Endothelial cell of umbilical vein (primary cell): ENCODE data around the gene GFPT1. TPM values are rescaled to one million over a fixed set of nuclear protein-coding genes. Genes with fewer than 3 reads are reported as not detected.

ENCODE experiments used
- BruUV-seq: library from RNA; stranded (reverse); fragments of 400-500 nt; replicated peaks from 2 replicates; lab custom pipeline; 2021; lab: Mats Ljungman, UMichigan
- CTCF ChIA-PET: fragments of 300-600, 350-600 bp; sonication (Branson Sonifier 250); formaldehyde crosslinking; loops from one replicate; lab custom pipeline; 2021; ENCODE audit warnings: antibody characterized with exemption, inconsistent platforms; lab: Charles Lee
- POLR2A ChIA-PET: fragments of 300-600, 350-600 bp; sonication (Branson Sonifier 250); formaldehyde crosslinking; loops from one replicate; lab custom pipeline; 2021; ENCODE audit warnings: antibody characterized with exemption, inconsistent platforms; lab: Charles Lee
- DNase-seq: peaks from one replicate; pipeline ENCODE4 v3.0.0-alpha.2; 2011; ENCODE audit warnings: low read depth, low spot score
- FAIRE-seq: peaks from 2 replicates; lab custom pipeline; 2011; peaks lifted over from hg19 to GRCh38; lab: Jason Lieb, UNC
- H2AFZ ChIP-seq: 2 replicates; pipeline ENCODE4 v1.6.0; 2012; ENCODE audit warnings: low read depth, low read length, control low read depth, inconsistent platforms
- H3K27ac ChIP-seq: 2 replicates; pipeline ENCODE4 v1.5.1; 2011; ENCODE audit warnings: low read depth, mild to moderate bottlenecking, control low read depth, low read length, moderate library complexity; ENCODE audit not compliant: insufficient read depth
- H3K27me3 ChIP-seq, 2 experiments: 2 replicates each; pipeline versions ENCODE4 v1.6.0 to v1.6.1; 2011; ENCODE audit warnings: low read length in 2 of 2, mixed read lengths in 1 of 2; ENCODE audit not compliant: control insufficient read depth in 2 of 2, insufficient read depth in 2 of 2
- H3K36me3 ChIP-seq, 2 experiments: 2 replicates in 1 of 2; 3 replicates in 1 of 2; pipeline ENCODE4 v1.5.1; 2011; ENCODE audit warnings: low read length in 2 of 2, mild to moderate bottlenecking in 1 of 2, moderate library complexity in 1 of 2; ENCODE audit not compliant: control insufficient read depth in 2 of 2, insufficient read depth in 2 of 2; ENCODE audit errors: extremely low read depth in 1 of 2
- H3K4me1 ChIP-seq: 3 replicates; pipeline ENCODE4 v1.5.1; 2011; ENCODE audit warnings: mild to moderate bottlenecking, low read length; ENCODE audit not compliant: control insufficient read depth, insufficient read depth; ENCODE audit errors: extremely low read depth
- H3K4me2 ChIP-seq: 2 replicates; pipeline ENCODE4 v1.6.1; 2011; ENCODE audit warnings: low read length, control low read depth, mixed read lengths; ENCODE audit not compliant: insufficient read depth
- H3K4me3 ChIP-seq, 3 experiments: fragments of 200-600 bp in 1 of 3; sonication (generic), shearing (Covaris generic) in 1 of 3; replicated peaks in 1 of 3; 2 replicates each; pipeline ENCODE4 v1.5.1; 2011 to 2016; ENCODE audit warnings: control low read depth in 3 of 3, low read length in 3 of 3, mild to moderate bottlenecking in 2 of 3, inconsistent platforms in 1 of 3, low read depth in 1 of 3, moderate library complexity in 1 of 3; ENCODE audit not compliant: insufficient read depth in 1 of 3
- H3K79me2 ChIP-seq: 2 replicates; pipeline ENCODE4 v1.6.0; 2012; ENCODE audit warnings: low read length, inconsistent platforms; ENCODE audit not compliant: control insufficient read depth, insufficient read depth
- H3K9ac ChIP-seq: replicated peaks from 2 replicates; pipeline ENCODE3; 2011; ENCODE audit warnings: low read length, control low read depth; ENCODE audit not compliant: insufficient read depth; ENCODE audit errors: extremely low read depth
- H3K9me1 ChIP-seq: replicated peaks from 3 replicates; pipeline ENCODE4 v1.6.0; 2011; ENCODE audit warnings: mild to moderate bottlenecking, low read length; ENCODE audit not compliant: control insufficient read depth, insufficient read depth; ENCODE audit errors: extremely low read depth
- H3K9me3 ChIP-seq: replicated peaks from 2 replicates; pipeline ENCODE4 v1.5.1; 2012; ENCODE audit warnings: low read length, inconsistent platforms; ENCODE audit not compliant: control insufficient read depth, insufficient read depth
- H4K20me1 ChIP-seq: replicated peaks from 2 replicates; pipeline ENCODE3; 2011; ENCODE audit warnings: mild to moderate bottlenecking, low read length; ENCODE audit not compliant: control insufficient read depth, insufficient read depth; ENCODE audit errors: extremely low read depth
- EZH2 ChIP-seq: IDR thresholded peaks from 2 replicates; pipeline ENCODE4 v1.6.1; 2012; ENCODE audit warnings: borderline replicate concordance, low read depth, mild to moderate bottlenecking, moderate library complexity, low read length, inconsistent platforms; ENCODE audit not compliant: severe bottlenecking
- FOS ChIP-seq: IDR thresholded peaks from 2 replicates; pipeline ENCODE4 v1.6.1; 2011; ENCODE audit warnings: mild to moderate bottlenecking, low read length, moderate library complexity, borderline replicate concordance; ENCODE audit not compliant: insufficient read depth
- GATA2 ChIP-seq: IDR thresholded peaks from 2 replicates; pipeline ENCODE4 v1.7.0; 2011; ENCODE audit warnings: low read depth, mild to moderate bottlenecking, moderate library complexity, mixed read lengths, low read length; ENCODE audit not compliant: insufficient read length, insufficient read depth
- MYC ChIP-seq: IDR thresholded peaks from one replicate; pipeline ENCODE4 v1.6.1; 2011; ENCODE audit warnings: mild to moderate bottlenecking, low read depth, low read length
- POLR2A ChIP-seq: IDR thresholded peaks from 2 replicates; pipeline ENCODE4 v1.6.1; 2012; ENCODE audit warnings: low read depth, mild to moderate bottlenecking, control low read depth, low read length
- POLR2AphosphoS5 ChIP-seq: IDR thresholded peaks from 2 replicates; pipeline ENCODE4 v1.6.1; 2012; ENCODE audit warnings: low read depth, mild to moderate bottlenecking, control low read depth, low read length, moderate library complexity; ENCODE audit not compliant: insufficient read depth
- dilution Hi-C: fragments of 300-500 bp; cut with MboI; formaldehyde crosslinking; loops from one replicate; pipeline ENCODE4 v1.15.0; 2019; ENCODE audit warnings: low sequenced_read_pairs; ENCODE audit not compliant: extremely low pct_ligation_motif_present
- intact Hi-C: fragments of 100-400 bp; cut with micrococcal nuclease; formaldehyde crosslinking; loops from one replicate; pipeline ENCODE4 v1.10.0; 2022
- polyA plus RNA-seq, 4 experiments: library from polyadenylated mRNA; depleted of rRNA in 3 of 4; stranded (reverse) in 3 of 4; unstranded in 1 of 4; fragments of >200 nt; gene quantifications; 2 replicates each; pipeline versions ENCODE4 v1.2.1 to v1.2.3, GENCODE V29; 2011 to 2012; ENCODE audit warnings: missing spikeins in 1 of 4
- total RNA-seq: library from RNA; stranded (reverse); gene quantifications from 2 replicates; pipeline ENCODE4 v1.2.3, GENCODE V29; 2021
- TF ChIP-seq, protein P1 (sequence below): IDR thresholded peaks from 2 replicates; pipeline ENCODE4 v1.6.1; 2011; ENCODE audit not compliant: insufficient read depth, insufficient read length

GFPT1 gene
- total and polyA plus RNA-seq, 2 donors (not counting 3 experiments of a cell fraction or from before 2014, with no cell fraction given) = 8.8 to 38.7 TPM

DNA sequence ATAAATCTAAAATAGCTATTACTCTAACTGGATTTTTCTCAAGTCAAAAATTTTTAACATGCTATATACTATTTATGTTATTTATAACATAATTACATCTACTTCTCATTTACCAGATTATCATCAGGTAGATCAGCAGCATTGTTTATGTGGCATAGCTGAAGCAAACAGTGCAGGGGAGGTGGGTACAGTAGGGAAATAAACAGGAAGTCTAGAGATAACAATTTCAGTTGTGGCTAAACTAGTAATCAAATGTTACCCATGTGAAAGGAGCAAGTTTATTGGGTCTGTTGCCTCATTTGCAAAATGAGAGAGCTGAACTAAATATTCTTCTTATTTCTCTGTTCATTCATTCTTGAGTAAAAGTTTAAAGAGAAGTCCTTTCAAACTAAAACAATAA, 27.7 kb downstream of the GFPT1 start:
- POLR2A ChIA-PET = no interaction called here
- Histone ChIP-seq H3K4me2 (no peak overlapping the region), H3K4me1 (no peaks in the 10 kb centered on the region), H3K36me3 (peaks cover 20 to 25% of the 10 kb centered on the region in 2 experiments), H3K79me2 (no peaks in the 10 kb centered on the region), H3K4me3 (no peak overlapping the region), H3K9me3 (no peaks in the 10 kb centered on the region), H3K9ac (no peak overlapping the region), H3K27ac (no peak overlapping the region), H3K9me1 (peaks cover 3% of the 10 kb centered on the region), H3K27me3 (no peaks in the 10 kb centered on the region), H2AFZ (no peak overlapping the region), H4K20me1 (no peaks in the 10 kb centered on the region)
- no TSS peak for BruUV-seq
- DNase-seq (no peak), FAIRE-seq (no peak)
- intact Hi-C loops (no loop called here), dilution Hi-C loops (no loop called here)
- TF ChIP-seq GATA2 = no peak
- CTCF ChIA-PET = no interaction called here

- no peak for TF ChIP-seq FOS
- no peak for TF ChIP-seq MYC
- no peak for TF ChIP-seq EZH2
- TF ChIP-seq POLR2A = no peak
- TF ChIP-seq POLR2AphosphoS5 = no peak
- TF ChIP-seq, protein P1, sequence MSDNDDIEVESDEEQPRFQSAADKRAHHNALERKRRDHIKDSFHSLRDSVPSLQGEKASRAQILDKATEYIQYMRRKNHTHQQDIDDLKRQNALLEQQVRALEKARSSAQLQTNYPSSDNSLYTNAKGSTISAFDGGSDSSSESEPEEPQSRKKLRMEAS = no peak
- TF ChIP-seq GATA2 = no peak
- no TSS peak for BruUV-seq
Measured at GRCh38 chr2:69358914-69359313, 28.1 kb downstream of the GFPT1 start.

More at GRCh38 chr2:69358914-69359313, 28.1 kb downstream of the GFPT1 start:
- Histone ChIP-seq H3K36me3 (peaks cover 20 to 25% of the 10 kb centered on the region in 2 experiments), H3K27ac (no peak overlapping the region), H3K9me3 (no peaks in the 10 kb centered on the region), H3K79me2 (no peaks in the 10 kb centered on the region), H3K9me1 (peaks cover 3% of the 10 kb centered on the region), H3K9ac (no peak overlapping the region), H3K4me3 (no peak overlapping the region), H2AFZ (no peak overlapping the region), H3K4me2 (no peak overlapping the region), H3K4me1 (no peaks in the 10 kb centered on the region), H3K27me3 (no peaks in the 10 kb centered on the region), H4K20me1 (no peaks in the 10 kb centered on the region)
- DNase-seq = no peak
- no peak for FAIRE-seq
- dilution Hi-C loops = no loop called here
- ChIA-PET CTCF (interaction anchor here (1.1 to 1.6 kb wide), 2 partner anchors 11 to 35 kb away, joined by 4 to 5 read pairs; no protein-coding TSS in a partner anchor), POLR2A (no interaction called here)
- intact Hi-C loops = no loop called here
